Right lobe of liver (tissue), 4 donors: ENCODE measurements around the gene RNH1.

ENCODE experiments used
- CTCF ChIP-seq, 4 donors: fragments of 200-600 bp in 3 of 4; fragments of 450-650 bp in 1 of 4; IDR thresholded peaks; one replicate each; pipeline versions ENCODE4 v1.5.1 to v1.8.0; 2016 to 2022; ENCODE audit warnings: antibody characterized with exemption in 4 of 4, mild to moderate bottlenecking in 2 of 4
- POLR2A ChIP-seq: fragments of 450-650 bp; IDR thresholded peaks from one replicate; pipeline ENCODE4 v1.6.1; 2017; ENCODE audit warnings: antibody characterized with exemption, mild to moderate bottlenecking
- donor health status: DM: no; HTN: no; CAD: no.
- donor health status: DM: no; HTN: no; CAD: no.
- donor health status: DM: no; HTN: yes; CAD: no.

DNA sequence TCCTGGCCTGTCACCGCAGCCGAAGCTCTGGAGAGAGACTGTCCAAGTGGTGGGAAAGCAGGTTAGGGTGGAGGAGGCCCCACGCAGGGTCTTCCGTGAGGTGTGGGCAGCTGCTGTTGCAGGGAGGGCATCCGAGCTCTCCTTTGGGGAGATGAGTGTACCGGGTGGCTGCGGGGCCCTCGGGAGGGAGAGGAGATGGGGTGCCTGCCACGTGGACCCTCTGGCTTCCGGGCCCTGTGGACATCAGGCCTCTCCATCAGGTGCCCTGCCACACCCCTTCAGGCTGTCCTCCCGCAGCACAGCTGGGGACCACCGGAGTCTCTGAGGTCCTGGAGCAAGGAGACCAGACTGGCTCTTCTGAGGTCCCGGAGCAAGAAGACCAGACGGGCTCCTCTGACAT, 55.3 kb downstream of the RNH1 start:
- no peak for TF ChIP-seq CTCF (IDR thresholded peaks at IDR 0.05)
- TF ChIP-seq POLR2A, result no peak
